WERI-Rb-1 (cell line): ENCODE results near the gene FOXP4.

Source experiments
- DNase-seq: peaks from one replicate; pipeline ENCODE4 v3.0.0-alpha.2; 2020
- H3K27ac ChIP-seq: fragments of 250-450 bp; sonication (Bioruptor Pico); 2 replicates; pipeline ENCODE4 v1.5.1; 2020; ENCODE audit warnings: mild to moderate bottlenecking, moderate library complexity
- H3K27me3 ChIP-seq: fragments of 250-450 bp; sonication (Bioruptor Pico); 2 replicates; pipeline ENCODE4 v1.5.1; 2021; ENCODE audit warnings: mild to moderate bottlenecking, low read depth, moderate library complexity; ENCODE audit not compliant: insufficient read depth, severe bottlenecking
- H3K36me3 ChIP-seq: fragments of 250-450 bp; sonication (Bioruptor Pico); 2 replicates; pipeline ENCODE4 v1.5.1; 2020; ENCODE audit warnings: mild to moderate bottlenecking, moderate library complexity
- H3K4me3 ChIP-seq: 2 replicates; pipeline ENCODE4 v1.5.1; 2011; ENCODE audit warnings: low read depth, mild to moderate bottlenecking, control low read depth, low read length
- H3K9me3 ChIP-seq: fragments of 250-450 bp; sonication (Bioruptor Pico); 2 replicates; pipeline ENCODE4 v1.5.1; 2021; ENCODE audit warnings: mild to moderate bottlenecking, moderate library complexity; ENCODE audit not compliant: severe bottlenecking
- CTCF ChIP-seq: IDR thresholded peaks from 2 replicates; pipeline ENCODE4 v1.5.1; 2011; ENCODE audit warnings: low read depth, mild to moderate bottlenecking, control low read depth, inconsistent platforms, low read length

Gene FOXP4

GRCh38 chr6:41519305-41519744 lies 26.9 kb upstream of the FOXP4 start:
- Histone ChIP-seq H3K4me3 (no peak overlapping the region), H3K36me3 (no peaks in the 10 kb centered on the region), H3K27ac (no peak overlapping the region), H3K27me3 (no peaks in the 10 kb centered on the region), H3K9me3 (no peaks in the 10 kb centered on the region)
- no peak for TF ChIP-seq CTCF
- DNase-seq: no peak

- Histone ChIP-seq H3K36me3 (no peaks in the 10 kb centered on the region), H3K27ac (no peak overlapping the region), H3K4me3 (no peak overlapping the region), H3K27me3 (no peaks in the 10 kb centered on the region), H3K9me3 (no peaks in the 10 kb centered on the region)
- no peak for TF ChIP-seq CTCF
- DNase-seq: no peak
These were observed 26.2 kb upstream of the FOXP4 start for GRCh38 chr6:41519745-41520699.

- H3K36me3 ChIP-seq: no peaks in the 10 kb centered on the region
- no peak overlapping the region for H3K27ac ChIP-seq
- H3K9me3 ChIP-seq: no peaks in the 10 kb centered on the region
- no peak for DNase-seq
- no peaks in the 10 kb centered on the region for H3K27me3 ChIP-seq
- TF ChIP-seq CTCF: no peak
- H3K4me3 ChIP-seq: no peak overlapping the region
These were observed 23.2 kb upstream of the FOXP4 start for GRCh38 chr6:41522780-41523548.

GRCh38 chr6:41523915-41524633 lies 22.1 kb upstream of the FOXP4 start:
- Histone ChIP-seq H3K4me3 (no peak overlapping the region), H3K9me3 (no peaks in the 10 kb centered on the region)
- TF ChIP-seq CTCF: no peak

GRCh38 chr6:41524634-41525011 lies 21.6 kb upstream of the FOXP4 start:
- DNase-seq: no peak
- TF ChIP-seq CTCF: no peak

More at GRCh38 chr6:41523915-41524633, 22.1 kb upstream of the FOXP4 start:
- no peaks in the 10 kb centered on the region for H3K27me3 ChIP-seq
- DNase-seq: no peak
- H3K36me3 ChIP-seq: no peaks in the 10 kb centered on the region
- no peak overlapping the region for H3K27ac ChIP-seq

More at GRCh38 chr6:41524634-41525011, 21.6 kb upstream of the FOXP4 start:
- Histone ChIP-seq H3K4me3 (no peak overlapping the region), H3K27me3 (no peaks in the 10 kb centered on the region), H3K9me3 (no peaks in the 10 kb centered on the region), H3K27ac (no peak overlapping the region), H3K36me3 (no peaks in the 10 kb centered on the region)
